Trophoblast cell (in vitro differentiated cells and primary cell): ENCODE measurements around the gene PDILT.
"Not testable (repeated sequence)": the region's sequence is repeated elsewhere in the genome, so short reads cannot be mapped to it uniquely, and the experiment has no call there.

ENCODE experiments used
- DNase-seq, 2 donors: peaks; one replicate each; pipeline ENCODE4 v3.0.0-alpha.2; 2016
- H2AFZ ChIP-seq: 2 replicates; pipeline ENCODE4 v1.6.1; 2013; ENCODE audit warnings: low read length, moderate library complexity, mild to moderate bottlenecking; ENCODE audit not compliant: insufficient read depth, poor library complexity
- H2AK5ac ChIP-seq: 2 replicates; pipeline ENCODE4 v1.6.1; 2013; ENCODE audit warnings: mild to moderate bottlenecking, low read length
- H2BK120ac ChIP-seq: 2 replicates; pipeline ENCODE4 v1.6.1; 2013; ENCODE audit warnings: low read length, mild to moderate bottlenecking, moderate library complexity; ENCODE audit not compliant: insufficient read depth, poor library complexity
- H2BK12ac ChIP-seq: 2 replicates; pipeline ENCODE4 v1.6.1; 2013; ENCODE audit warnings: mild to moderate bottlenecking, low read length, moderate library complexity
- H2BK5ac ChIP-seq: 2 replicates; pipeline ENCODE4 v1.6.1; 2013; ENCODE audit warnings: low read length, low read depth, moderate library complexity, mild to moderate bottlenecking; ENCODE audit not compliant: poor library complexity
- H3K14ac ChIP-seq: 2 replicates; pipeline ENCODE4 v1.6.1; 2013; ENCODE audit warnings: mild to moderate bottlenecking, low read length
- H3K18ac ChIP-seq: 2 replicates; pipeline ENCODE4 v1.6.1; 2013; ENCODE audit warnings: mild to moderate bottlenecking, low read length
- H3K23ac ChIP-seq: 2 replicates; pipeline ENCODE4 v1.6.1; 2013; ENCODE audit warnings: low read length
- H3K27ac ChIP-seq: 2 replicates; pipeline ENCODE4 v1.5.1; 2013; ENCODE audit warnings: low read depth, mild to moderate bottlenecking, inconsistent platforms, low read length, moderate library complexity
- H3K27me3 ChIP-seq: 2 replicates; pipeline ENCODE4 v1.6.1; 2013; ENCODE audit warnings: inconsistent platforms, mild to moderate bottlenecking, low read length, moderate library complexity; ENCODE audit not compliant: insufficient read depth
- H3K36me3 ChIP-seq, 2 experiments: 1 replicate in 1 of 2; 2 replicates in 1 of 2; pipeline ENCODE4 v1.6.1; 2013; ENCODE audit warnings: low read length in 2 of 2, mild to moderate bottlenecking in 2 of 2, moderate library complexity in 1 of 2; ENCODE audit not compliant: insufficient read depth in 2 of 2, control insufficient read depth in 1 of 2
- H3K4ac ChIP-seq: 2 replicates; pipeline ENCODE4 v1.6.1; 2013; ENCODE audit warnings: low read depth, mild to moderate bottlenecking, low read length, moderate library complexity
- H3K4me1 ChIP-seq, 2 experiments: 1 replicate in 1 of 2; 2 replicates in 1 of 2; pipeline ENCODE4 v1.6.1; 2013; ENCODE audit warnings: low read length in 2 of 2, mild to moderate bottlenecking in 2 of 2, moderate library complexity in 1 of 2; ENCODE audit not compliant: insufficient read depth in 2 of 2, control insufficient read depth in 1 of 2
- H3K4me2 ChIP-seq: 2 replicates; pipeline ENCODE4 v1.6.1; 2013; ENCODE audit warnings: inconsistent platforms, mild to moderate bottlenecking, low read length, moderate library complexity
- H3K4me3 ChIP-seq: 2 replicates; pipeline ENCODE4 v1.5.1; 2013; ENCODE audit warnings: mild to moderate bottlenecking, low read depth, low read length, inconsistent platforms
- H3K79me1 ChIP-seq: one replicate; pipeline ENCODE4 v1.6.1; 2013; ENCODE audit warnings: low read length
- H3K79me2 ChIP-seq: 2 replicates; pipeline ENCODE4 v1.6.1; 2013; ENCODE audit warnings: low read length, mild to moderate bottlenecking; ENCODE audit not compliant: control insufficient read depth, insufficient read depth, poor library complexity
- H3K9ac ChIP-seq: 2 replicates; pipeline ENCODE4 v1.6.1; 2013; ENCODE audit warnings: mild to moderate bottlenecking, low read length
- H3K9me3 ChIP-seq: 2 replicates; pipeline ENCODE4 v1.6.1; 2013; ENCODE audit warnings: low read depth, mild to moderate bottlenecking, control low read depth, inconsistent platforms, low read length; ENCODE audit not compliant: insufficient read depth
- H4K12ac ChIP-seq: 2 replicates; pipeline ENCODE4 v1.6.1; 2013; ENCODE audit warnings: low read depth, mild to moderate bottlenecking, low read length, moderate library complexity
- H4K8ac ChIP-seq: 2 replicates; pipeline ENCODE4 v1.6.1; 2013; ENCODE audit warnings: low read depth, mild to moderate bottlenecking, low read length, moderate library complexity
- H4K91ac ChIP-seq: one replicate; pipeline ENCODE4 v1.6.1; 2013; ENCODE audit warnings: low read depth, mild to moderate bottlenecking, low read length, moderate library complexity
- WGBS: extraction: QIAGEN DNeasy Blood & Tissue Kit; methylation state at CpG from one replicate; pipeline ENCODE4 v1.1.7; 2013; ENCODE audit warnings: missing lambda C conversion rate; ENCODE audit not compliant: insufficient read length, insufficient coverage; ENCODE audit errors: extremely low coverage; 5-methylcytosine and 5-hydroxymethylcytosine counted together

The PDILT gene

GRCh38 chr16:20441859-20442258, 37.3 kb upstream of the PDILT start:
- not testable (repeated sequence) for H3K79me2 ChIP-seq, H3K9ac ChIP-seq, H2AK5ac ChIP-seq, H3K14ac ChIP-seq, H3K27ac ChIP-seq, H4K91ac ChIP-seq, H2BK5ac ChIP-seq, H3K4me2 ChIP-seq, H3K4ac ChIP-seq, H3K9me3 ChIP-seq, H3K36me3 ChIP-seq, H3K4me1 ChIP-seq, H2AFZ ChIP-seq, DNase-seq, H4K12ac ChIP-seq, H3K79me1 ChIP-seq, H3K4me3 ChIP-seq, H2BK120ac ChIP-seq, H2BK12ac ChIP-seq, H4K8ac ChIP-seq, H3K23ac ChIP-seq, H3K27me3 ChIP-seq, H3K18ac ChIP-seq
- WGBS = no CpG with 5 or more reads among the region's 4 CpGs

- Histone ChIP-seq H3K4ac (no peak overlapping the region), H3K9me3 (no peaks in the 10 kb centered on the region), H3K4me1 (no peaks in the 10 kb centered on the region), H3K79me1 (no peaks in the 10 kb centered on the region), H3K14ac (no peak overlapping the region), H2AFZ (no peak overlapping the region), H2BK5ac (no peak overlapping the region), H4K12ac (no peak overlapping the region), H4K8ac (no peak overlapping the region), H3K79me2 (no peaks in the 10 kb centered on the region), H2AK5ac (no peak overlapping the region), H3K36me3 (no peaks in the 10 kb centered on the region), H4K91ac (no peak overlapping the region), H3K4me3 (no peak overlapping the region), H3K27me3 (no peaks in the 10 kb centered on the region), H2BK12ac (no peak overlapping the region), H2BK120ac (no peak overlapping the region), H3K23ac (no peak overlapping the region), H3K4me2 (no peak overlapping the region), H3K9ac (no peak overlapping the region), H3K18ac (no peak overlapping the region), H3K27ac (no peak overlapping the region)
- no peak for DNase-seq
- WGBS = no CpG with 5 or more reads among the region's 3 CpGs
These were observed 36.7 kb upstream of the PDILT start for GRCh38 chr16:20441191-20441590.

- not testable (repeated sequence) for H3K79me2 ChIP-seq, H3K23ac ChIP-seq, H3K9me3 ChIP-seq, DNase-seq, H3K4ac ChIP-seq, H4K12ac ChIP-seq, H4K8ac ChIP-seq, H3K9ac ChIP-seq, H2AFZ ChIP-seq, H2AK5ac ChIP-seq, H2BK120ac ChIP-seq, H2BK5ac ChIP-seq, H3K27me3 ChIP-seq, H3K79me1 ChIP-seq, H3K18ac ChIP-seq, H3K14ac ChIP-seq, H4K91ac ChIP-seq, H3K27ac ChIP-seq, H3K4me3 ChIP-seq, H3K36me3 ChIP-seq, H3K4me1 ChIP-seq, H2BK12ac ChIP-seq, H3K4me2 ChIP-seq
- no CpG with 5 or more reads among the region's 1 CpG for WGBS
These were observed 36.2 kb upstream of the PDILT start for GRCh38 chr16:20440731-20441130.

GRCh38 chr16:20439820-20440231, 35.3 kb upstream of the PDILT start:
- not testable (repeated sequence) for H3K4me2 ChIP-seq, H3K4me1 ChIP-seq, H3K9me3 ChIP-seq, H3K4ac ChIP-seq, H2BK5ac ChIP-seq, H2AK5ac ChIP-seq, H3K27ac ChIP-seq, DNase-seq, H4K8ac ChIP-seq, H3K79me1 ChIP-seq, H3K14ac ChIP-seq, H3K4me3 ChIP-seq, H3K79me2 ChIP-seq, H2AFZ ChIP-seq, H3K36me3 ChIP-seq, H4K91ac ChIP-seq, H2BK12ac ChIP-seq, H3K27me3 ChIP-seq, H3K18ac ChIP-seq, H3K23ac ChIP-seq, H4K12ac ChIP-seq, H2BK120ac ChIP-seq, H3K9ac ChIP-seq
- WGBS = no CpG with 5 or more reads among the region's 3 CpGs
